ENCODE data around the gene BCAS3. TPM values are rescaled to one million over a fixed set of nuclear protein-coding genes. Genes with fewer than 3 reads are reported as not detected.

The BCAS3 gene
- total and polyA plus RNA-seq, 11 donors, result 4.5 to 23.5 (median 17.9) TPM

GRCh38 chr17:61369751-61370150 lies 692.1 kb downstream of the BCAS3 start:
- Histone ChIP-seq H3K36me3 (peaks cover 0 to 3% (median 0%) of the 10 kb centered on the region in 9 donors), H3K4me3 (no peak overlapping the region), H3K27me3 (no peaks in the 10 kb centered on the region), H3K9me3 (no peaks in the 10 kb centered on the region), H3K4me1 (peaks cover 0 to 18% (median 0%) of the 10 kb centered on the region in 12 donors), H3K27ac (no peak overlapping the region)
- TF ChIP-seq POLR2A (IDR thresholded peaks at IDR 0.05) (no peak), CTCF (IDR thresholded peaks at IDR 0.05) (no peak)
- no peak for ATAC-seq
- intact Hi-C loops (cut with DNase I), result no loop called here
- 96 to 99% (median 98%) methylated on average over 5 to 10 of the region's 10 CpGs for WGBS, 4 donors
- no peak for DNase-seq

GRCh38 chr17:61371179-61371578 lies 693.5 kb downstream of the BCAS3 start:
- H3K27ac ChIP-seq, result no peak overlapping the region
- WGBS, 4 donors, result 99 to 100% (median 100%) methylated on average over 1 of the region's 1 CpG
- no peaks in the 10 kb centered on the region for H3K27me3 ChIP-seq
- no peak for DNase-seq
- peaks cover 0 to 3% (median 0%) of the 10 kb centered on the region in 9 donors for H3K36me3 ChIP-seq
- no peak for ATAC-seq
- TF ChIP-seq CTCF (IDR thresholded peaks at IDR 0.05) (no peak), POLR2A (IDR thresholded peaks at IDR 0.05) (no peak)
- no peaks in the 10 kb centered on the region for H3K9me3 ChIP-seq
- H3K4me1 ChIP-seq, result peaks cover 0 to 9% (median 0%) of the 10 kb centered on the region in 12 donors
- no peak overlapping the region for H3K4me3 ChIP-seq
- intact Hi-C loops (cut with DNase I), result no loop called here

- no peaks in the 10 kb centered on the region for H3K9me3 ChIP-seq
- intact Hi-C loops (cut with DNase I), result no loop called here
- WGBS, 4 donors, result 93 to 98% (median 97%) methylated on average over 8 of the region's 8 CpGs
- ATAC-seq (no peak), DNase-seq (no peak)
- no peaks in the 10 kb centered on the region for H3K27me3 ChIP-seq
- peaks cover 0 to 5% (median 0%) of the 10 kb centered on the region in 12 donors for H3K4me1 ChIP-seq
- no peak overlapping the region for H3K27ac ChIP-seq
- TF ChIP-seq CTCF (IDR thresholded peaks at IDR 0.05) (no peak), POLR2A (IDR thresholded peaks at IDR 0.05) (no peak)
- H3K4me3 ChIP-seq, result no peak overlapping the region
- H3K36me3 ChIP-seq, result peaks cover 0 to 3% (median 0%) of the 10 kb centered on the region in 9 donors
These were observed 694.0 kb downstream of the BCAS3 start for GRCh38 chr17:61371606-61372005.

GRCh38 chr17:61372436-61372835 lies 694.8 kb downstream of the BCAS3 start:
- ATAC-seq (no peak), DNase-seq (no peak)
- intact Hi-C loops (cut with DNase I), result no loop called here
- no peak for TF ChIP-seq POLR2A (IDR thresholded peaks at IDR 0.05)
- no peak for TF ChIP-seq CTCF (IDR thresholded peaks at IDR 0.05)
- Histone ChIP-seq H3K4me3 (no peak overlapping the region), H3K9me3 (no peaks in the 10 kb centered on the region), H3K27ac (no peak overlapping the region), H3K27me3 (no peaks in the 10 kb centered on the region), H3K4me1 (peaks cover 0 to 1% (median 0%) of the 10 kb centered on the region in 12 donors), H3K36me3 (peaks cover 0 to 3% (median 0%) of the 10 kb centered on the region in 9 donors)
- 82 to 89% (median 87%) methylated on average over 9 of the region's 9 CpGs for WGBS, 4 donors

Measured in heart left ventricle (tissue), 16 donors.